Activated CD4-positive, alpha-beta T cell treated with anti-CD3 and anti-CD28 coated beads, Interleukin-2, amount 50 U/mL, for 24 hours (primary cell): Measurements from ENCODE around the gene AKAIN1.

Experiments
- DNase-seq, 2 donors: peaks; one replicate each; pipeline ENCODE4 v3.0.0-alpha.2; 2020; ENCODE audit warnings: low read depth in 1 of 2, low spot score in 1 of 2

AKAIN1 gene

GRCh38 chr18:5197032-5197434 is at the start of gene AKAIN1:
AKAIN1 (minus strand) TSS chr18:5197257; CDS start chr18:5197053, 204 bp downstream.
- DNase-seq: no peak

- DNase-seq: no peak
These were observed 47.9 kb upstream of the AKAIN1 start for GRCh38 chr18:5244941-5245340.

GRCh38 chr18:5239447-5239846 is 42.4 kb upstream of the AKAIN1 start:
- no peak for DNase-seq

- peak in 1 of 2 donors; percentile 22 for DNase-seq
These were observed 41.4 kb upstream of the AKAIN1 start for GRCh38 chr18:5238371-5238976.

GRCh38 chr18:5237723-5238370 is 40.8 kb upstream of the AKAIN1 start:
- peak; percentile 79 to 86 for DNase-seq

GRCh38 chr18:5237083-5237722 is 40.1 kb upstream of the AKAIN1 start:
- no peak for DNase-seq

GRCh38 chr18:5214583-5215351 is 17.7 kb upstream of the AKAIN1 start:
- no peak for DNase-seq

- no peak for DNase-seq
These were observed 10.6 kb upstream of the AKAIN1 start for GRCh38 chr18:5207471-5208150.

- no peak for DNase-seq
These were observed 1.3 kb upstream of the AKAIN1 start for GRCh38 chr18:5198311-5198710.

- no peak for DNase-seq
These were observed 404 bp upstream of the AKAIN1 start for GRCh38 chr18:5197461-5197860.

GRCh38 chr18:5196253-5197031 is 615 bp downstream of the AKAIN1 start:
- no peak for DNase-seq

GRCh38 chr18:5195656-5196055 is 1.4 kb downstream of the AKAIN1 start:
- DNase-seq: no peak

- no peak for DNase-seq
These were observed 16.8 kb downstream of the AKAIN1 start for GRCh38 chr18:5180254-5180653.

GRCh38 chr18:5178519-5178918 is 18.5 kb downstream of the AKAIN1 start:
- no peak for DNase-seq

GRCh38 chr18:5175378-5175777 is 21.7 kb downstream of the AKAIN1 start:
- no peak for DNase-seq

GRCh38 chr18:5173646-5174045 is 23.4 kb downstream of the AKAIN1 start:
- no peak for DNase-seq

GRCh38 chr18:5173236-5173635 is 23.8 kb downstream of the AKAIN1 start:
- DNase-seq: no peak

- no peak for DNase-seq
These were observed 29.2 kb downstream of the AKAIN1 start for GRCh38 chr18:5167831-5168230.

- no peak for DNase-seq
These were observed 30.3 kb downstream of the AKAIN1 start for GRCh38 chr18:5166606-5167280.

GRCh38 chr18:5164903-5165302 is 32.2 kb downstream of the AKAIN1 start:
- DNase-seq: no peak
